Measurements from ENCODE around the gene GAMT. TPM values are rescaled to one million over a fixed set of nuclear protein-coding genes. Genes with fewer than 3 reads are reported as not detected.

Gene GAMT
- total and polyA plus RNA-seq, 2 of the 13 experiments (the other 11 are each of a cell fraction or from before 2014, with no cell fraction given): 115 to 124 TPM

DNA sequence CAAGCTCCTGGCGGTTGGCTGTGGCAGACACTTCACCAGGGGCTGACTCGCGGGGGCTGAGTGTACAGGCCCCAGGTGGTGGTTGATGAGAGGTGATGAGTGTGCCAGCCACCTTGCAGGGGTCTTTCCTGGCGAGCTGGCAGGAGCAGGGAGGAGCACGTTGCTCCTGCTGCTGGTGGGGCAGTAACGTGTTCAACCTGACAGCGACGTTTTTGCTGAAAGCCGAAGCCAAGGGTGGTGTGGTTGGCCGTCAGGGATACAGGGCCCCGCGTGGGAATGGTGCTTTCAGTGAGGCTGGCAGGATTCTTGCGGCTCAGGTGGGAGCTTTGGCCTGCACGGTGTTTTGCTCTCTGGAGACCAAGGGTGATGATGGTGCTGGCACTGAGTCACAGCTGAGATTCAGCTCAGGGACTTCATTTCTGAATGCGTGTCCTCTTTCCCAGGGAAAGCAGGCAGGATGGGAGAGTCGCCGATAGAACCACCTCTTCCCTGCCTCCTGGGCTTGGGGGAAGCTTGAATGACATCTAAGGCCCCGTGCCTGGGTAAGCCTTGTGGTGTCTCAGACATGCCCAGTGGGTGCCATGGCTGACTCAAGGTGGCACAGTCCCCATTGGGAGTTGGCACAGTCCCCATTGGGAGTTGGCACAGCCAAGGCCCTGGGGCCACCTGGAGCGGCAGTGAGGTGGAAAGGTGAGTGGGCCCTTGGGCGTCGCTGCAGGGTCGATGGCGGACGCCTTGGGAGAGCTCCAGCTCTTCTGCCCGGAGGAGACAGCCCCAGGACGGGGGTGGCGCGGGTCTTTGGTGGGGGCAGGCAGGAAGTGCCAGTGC is 14.9 kb upstream of the GAMT start (continued):
- TF ChIP-seq, protein P1, sequence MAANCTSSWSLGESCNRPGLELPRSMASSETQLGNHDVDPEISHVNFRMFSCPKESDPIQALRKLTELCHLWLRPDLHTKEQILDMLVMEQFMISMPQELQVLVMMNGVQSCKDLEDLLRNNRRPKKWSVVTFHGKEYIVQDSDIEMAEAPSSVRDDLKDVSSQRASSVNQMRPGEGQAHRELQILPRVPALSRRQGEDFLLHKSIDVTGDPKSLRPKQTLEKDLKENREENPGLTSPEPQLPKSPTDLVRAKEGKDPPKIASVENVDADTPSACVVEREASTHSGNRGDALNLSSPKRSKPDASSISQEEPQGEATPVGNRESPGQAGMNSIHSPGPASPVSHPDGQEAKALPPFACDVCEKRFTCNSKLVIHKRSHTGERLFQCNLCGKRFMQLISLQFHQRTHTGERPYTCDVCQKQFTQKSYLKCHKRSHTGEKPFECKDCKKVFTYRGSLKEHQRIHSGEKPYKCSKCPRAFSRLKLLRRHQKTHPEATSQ (CRISPR knock-in tag; IDR thresholded peaks at IDR 0.05; ENCODE audit: borderline replicate concordance): no peak
- TF ChIP-seq, protein P2, sequence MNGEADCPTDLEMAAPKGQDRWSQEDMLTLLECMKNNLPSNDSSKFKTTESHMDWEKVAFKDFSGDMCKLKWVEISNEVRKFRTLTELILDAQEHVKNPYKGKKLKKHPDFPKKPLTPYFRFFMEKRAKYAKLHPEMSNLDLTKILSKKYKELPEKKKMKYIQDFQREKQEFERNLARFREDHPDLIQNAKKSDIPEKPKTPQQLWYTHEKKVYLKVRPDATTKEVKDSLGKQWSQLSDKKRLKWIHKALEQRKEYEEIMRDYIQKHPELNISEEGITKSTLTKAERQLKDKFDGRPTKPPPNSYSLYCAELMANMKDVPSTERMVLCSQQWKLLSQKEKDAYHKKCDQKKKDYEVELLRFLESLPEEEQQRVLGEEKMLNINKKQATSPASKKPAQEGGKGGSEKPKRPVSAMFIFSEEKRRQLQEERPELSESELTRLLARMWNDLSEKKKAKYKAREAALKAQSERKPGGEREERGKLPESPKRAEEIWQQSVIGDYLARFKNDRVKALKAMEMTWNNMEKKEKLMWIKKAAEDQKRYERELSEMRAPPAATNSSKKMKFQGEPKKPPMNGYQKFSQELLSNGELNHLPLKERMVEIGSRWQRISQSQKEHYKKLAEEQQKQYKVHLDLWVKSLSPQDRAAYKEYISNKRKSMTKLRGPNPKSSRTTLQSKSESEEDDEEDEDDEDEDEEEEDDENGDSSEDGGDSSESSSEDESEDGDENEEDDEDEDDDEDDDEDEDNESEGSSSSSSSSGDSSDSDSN (CRISPR knock-in tag; IDR thresholded peaks at IDR 0.05): 0 out of 2 replicates have a peak, but pooled peaks have one; percentile 2
- TF ChIP-seq SMAD9 (CRISPR knock-in tag; IDR thresholded peaks at IDR 0.05): no peak
- no peak for TF ChIP-seq ZNF746 (CRISPR knock-in tag; IDR thresholded peaks at IDR 0.05)
- peak; percentile 71 for TF ChIP-seq ZBTB38 (CRISPR knock-in tag; IDR thresholded peaks at IDR 0.05)
- TF ChIP-seq, protein P3, sequence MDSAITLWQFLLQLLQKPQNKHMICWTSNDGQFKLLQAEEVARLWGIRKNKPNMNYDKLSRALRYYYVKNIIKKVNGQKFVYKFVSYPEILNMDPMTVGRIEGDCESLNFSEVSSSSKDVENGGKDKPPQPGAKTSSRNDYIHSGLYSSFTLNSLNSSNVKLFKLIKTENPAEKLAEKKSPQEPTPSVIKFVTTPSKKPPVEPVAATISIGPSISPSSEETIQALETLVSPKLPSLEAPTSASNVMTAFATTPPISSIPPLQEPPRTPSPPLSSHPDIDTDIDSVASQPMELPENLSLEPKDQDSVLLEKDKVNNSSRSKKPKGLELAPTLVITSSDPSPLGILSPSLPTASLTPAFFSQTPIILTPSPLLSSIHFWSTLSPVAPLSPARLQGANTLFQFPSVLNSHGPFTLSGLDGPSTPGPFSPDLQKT (CRISPR knock-in tag; IDR thresholded peaks at IDR 0.05; ENCODE audit: borderline replicate concordance): no peak
- TF ChIP-seq, protein P4, sequence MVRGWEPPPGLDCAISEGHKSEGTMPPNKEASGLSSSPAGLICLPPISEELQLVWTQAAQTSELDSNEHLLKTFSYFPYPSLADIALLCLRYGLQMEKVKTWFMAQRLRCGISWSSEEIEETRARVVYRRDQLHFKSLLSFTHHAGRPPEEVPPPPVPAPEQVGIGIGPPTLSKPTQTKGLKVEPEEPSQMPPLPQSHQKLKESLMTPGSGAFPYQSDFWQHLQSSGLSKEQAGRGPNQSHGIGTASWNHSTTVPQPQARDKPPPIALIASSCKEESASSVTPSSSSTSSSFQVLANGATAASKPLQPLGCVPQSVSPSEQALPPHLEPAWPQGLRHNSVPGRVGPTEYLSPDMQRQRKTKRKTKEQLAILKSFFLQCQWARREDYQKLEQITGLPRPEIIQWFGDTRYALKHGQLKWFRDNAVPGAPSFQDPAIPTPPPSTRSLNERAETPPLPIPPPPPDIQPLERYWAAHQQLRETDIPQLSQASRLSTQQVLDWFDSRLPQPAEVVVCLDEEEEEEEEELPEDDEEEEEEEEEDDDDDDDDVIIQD (CRISPR knock-in tag; IDR thresholded peaks at IDR 0.05; ENCODE audit: low read depth): no peak
- no peak for TF ChIP-seq ARID2 (CRISPR knock-in tag; IDR thresholded peaks at IDR 0.05; ENCODE audit: borderline replicate concordance)
- TF ChIP-seq MAF1 (CRISPR knock-in tag; IDR thresholded peaks at IDR 0.05; ENCODE audit: borderline replicate concordance): no peak

Data from HepG2 (cell line).